OCI-LY7 (cell line): ENCODE measurements around the gene ACKR1.

ENCODE experiments used
- CTCF ChIP-seq: fragments of 200-600 bp; sonication (generic); conservative IDR thresholded peaks from 2 replicates; pipeline ENCODE4 v1.5.1; 2014; ENCODE audit warnings: mild to moderate bottlenecking, antibody characterized with exemption, low read length, moderate library complexity, mixed read lengths
- EZH2phosphoT487 ChIP-seq: fragments of 200-600 bp; sonication (generic); IDR thresholded peaks from 2 replicates; pipeline ENCODE4 v1.6.1; 2018; ENCODE audit warnings: low read depth, borderline replicate concordance, mild to moderate bottlenecking, mixed run types, antibody characterized with exemption, low read length, moderate library complexity, mixed read lengths

- TF ChIP-seq EZH2phosphoT487, result no peak
- TF ChIP-seq CTCF, result no peak
Observed at GRCh38 chr1:159187033-159187432, 17.6 kb upstream of the ACKR1 start.
